Measurements from ENCODE around the gene DDX17. TPM values are rescaled to one million over a fixed set of nuclear protein-coding genes. Genes with fewer than 3 reads are reported as not detected.
A peak's percentile ranks its signal among the peaks of the same experiment; 100 is the strongest.

The DDX17 gene
- polyA plus RNA-seq, 1 donor (not counting 4 experiments of a cell fraction or from before 2014, with no cell fraction given) = 270 TPM

DNA sequence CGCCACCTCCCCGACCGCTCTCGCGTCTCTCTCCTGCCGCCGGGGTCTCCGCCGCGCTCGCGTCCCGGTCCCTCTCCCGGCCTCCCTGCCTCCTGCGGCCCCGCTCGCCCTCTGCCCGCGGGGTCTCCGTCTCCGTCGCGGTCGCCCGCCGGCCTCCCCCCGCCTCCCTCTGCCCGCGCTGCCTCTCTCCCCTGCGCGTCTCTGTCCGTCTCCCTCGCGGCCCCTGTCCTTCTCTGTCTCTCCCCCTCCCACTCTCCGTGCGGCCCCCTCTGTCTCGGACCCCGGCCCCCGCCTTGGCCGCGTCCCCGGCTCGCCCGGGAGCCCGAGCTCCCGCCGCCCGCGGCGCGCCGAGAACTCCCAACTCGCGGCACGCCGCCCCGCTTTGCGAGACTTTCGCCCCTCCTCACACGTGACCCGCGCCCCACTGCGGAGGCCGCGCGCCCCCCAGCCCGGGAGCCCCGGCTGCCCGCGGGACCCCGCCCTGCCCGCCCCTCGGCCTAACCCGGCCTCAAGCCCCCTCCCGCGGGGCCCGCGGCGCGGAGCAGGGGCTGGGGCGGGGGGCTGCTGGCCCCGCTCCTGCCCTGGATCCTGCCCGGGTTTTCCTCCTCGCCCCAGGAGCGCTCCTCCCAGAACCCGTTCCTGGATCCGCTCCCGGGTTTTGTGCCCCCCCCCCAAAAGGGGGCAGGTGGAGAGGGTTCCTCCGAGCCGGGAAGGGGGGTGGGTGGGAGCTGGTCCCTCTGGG lies 50.4 kb downstream of the DDX17 start:
- no peaks in the 10 kb centered on the region for H3K36me3 ChIP-seq (ENCODE audit: control insufficient read depth in 2 of 2, extremely low read depth in 1 of 2, insufficient read depth in 2 of 2, low read length in 2 of 2)
- FAIRE-seq = no peak
- no peak overlapping the region for H3K9ac ChIP-seq (ENCODE audit: control insufficient read depth, extremely low read depth, insufficient read depth, low read length)
- peak overlapping the region; percentile 51 for H3K4me2 ChIP-seq (ENCODE audit: control insufficient read depth, extremely low read depth, insufficient read depth, low read depth, low read length)
- no peaks in the 10 kb centered on the region for H3K9me3 ChIP-seq (ENCODE audit: control insufficient read depth, low read depth, low read length)
- no peaks in the 10 kb centered on the region for H4K20me1 ChIP-seq (ENCODE audit: control insufficient read depth, extremely low read depth, insufficient read depth, low read length)
- peak; percentile 23 for TF ChIP-seq EZH2 (IDR thresholded peaks at IDR 0.05; ENCODE audit: low read length)
- TF ChIP-seq, protein P1, sequence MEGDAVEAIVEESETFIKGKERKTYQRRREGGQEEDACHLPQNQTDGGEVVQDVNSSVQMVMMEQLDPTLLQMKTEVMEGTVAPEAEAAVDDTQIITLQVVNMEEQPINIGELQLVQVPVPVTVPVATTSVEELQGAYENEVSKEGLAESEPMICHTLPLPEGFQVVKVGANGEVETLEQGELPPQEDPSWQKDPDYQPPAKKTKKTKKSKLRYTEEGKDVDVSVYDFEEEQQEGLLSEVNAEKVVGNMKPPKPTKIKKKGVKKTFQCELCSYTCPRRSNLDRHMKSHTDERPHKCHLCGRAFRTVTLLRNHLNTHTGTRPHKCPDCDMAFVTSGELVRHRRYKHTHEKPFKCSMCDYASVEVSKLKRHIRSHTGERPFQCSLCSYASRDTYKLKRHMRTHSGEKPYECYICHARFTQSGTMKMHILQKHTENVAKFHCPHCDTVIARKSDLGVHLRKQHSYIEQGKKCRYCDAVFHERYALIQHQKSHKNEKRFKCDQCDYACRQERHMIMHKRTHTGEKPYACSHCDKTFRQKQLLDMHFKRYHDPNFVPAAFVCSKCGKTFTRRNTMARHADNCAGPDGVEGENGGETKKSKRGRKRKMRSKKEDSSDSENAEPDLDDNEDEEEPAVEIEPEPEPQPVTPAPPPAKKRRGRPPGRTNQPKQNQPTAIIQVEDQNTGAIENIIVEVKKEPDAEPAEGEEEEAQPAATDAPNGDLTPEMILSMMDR (optimal IDR thresholded peaks at IDR 0.05 in 1 of 3, IDR thresholded peaks at IDR 0.05 in 1 of 3, conservative IDR thresholded peaks at IDR 0.05 in 1 of 3; ENCODE audit: extremely low read depth in 1 of 3, insufficient read depth in 2 of 3, low read length in 3 of 3) = no peak
- dilution Hi-C loops (cut with MboI; ENCODE audit: extremely low pct_ligation_motif_present, low sequenced_read_pairs) = no loop called here
- no peak overlapping the region for H2AFZ ChIP-seq (ENCODE audit: control insufficient read depth, low read length)
- no peak for DNase-seq (ENCODE audit: low read depth, low spot score)
- peaks cover 14% of the 10 kb centered on the region for H3K4me1 ChIP-seq (ENCODE audit: control insufficient read depth, extremely low read depth, insufficient read depth, low read length)
- peaks cover 75% of the 10 kb centered on the region for H3K27me3 ChIP-seq (ENCODE audit: control insufficient read depth, extremely low read depth, insufficient read depth, low read length)
- no peak overlapping the region for H3K27ac ChIP-seq (ENCODE audit: control insufficient read depth, insufficient read depth, low read length)
- no peaks in the 10 kb centered on the region for H3K9me1 ChIP-seq (ENCODE audit: control insufficient read depth, extremely low read depth, insufficient read depth, low read length)
- peak overlapping the region in 2 of 3 experiments; percentile 20 to 38 for H3K4me3 ChIP-seq (ENCODE audit: control insufficient read depth in 2 of 3, extremely low read depth in 1 of 3, insufficient read depth in 2 of 3, low read depth in 1 of 3, low read length in 3 of 3)
- H3K79me2 ChIP-seq (ENCODE audit: control insufficient read depth, insufficient read depth, low read length) = no peaks in the 10 kb centered on the region

DNA sequence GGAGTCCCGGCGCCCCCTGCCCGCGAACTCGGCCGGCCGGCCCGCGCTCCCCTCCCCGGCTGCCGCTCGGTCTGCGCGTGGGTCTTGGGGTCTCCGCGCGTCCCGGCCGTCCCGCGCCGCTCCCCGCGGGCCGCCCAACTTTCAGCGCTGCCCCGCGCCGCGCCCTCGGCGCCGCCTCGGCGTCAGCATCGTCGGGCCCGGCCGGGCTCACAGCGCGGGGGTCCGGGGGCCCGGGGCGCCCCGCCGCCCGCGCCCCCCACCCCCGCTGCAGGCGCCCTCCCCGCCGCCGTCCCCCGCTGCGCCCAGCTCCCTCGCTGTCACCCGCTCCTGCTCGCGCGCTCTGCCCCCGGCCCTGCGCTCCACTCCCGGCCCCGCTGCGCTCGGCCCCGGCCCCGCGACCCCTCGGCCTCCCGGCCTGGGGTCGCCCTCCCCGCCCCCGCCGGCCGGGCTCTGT lies 51.0 kb downstream of the DDX17 start, which contains the start of gene KCNJ4:
Gene KCNJ4, minus strand, starts transcription at position 124 of the 454 bp plus-strand sequence. CDS start 27,067 bp downstream, outside the sequence.
- dilution Hi-C loops (cut with MboI; ENCODE audit: extremely low pct_ligation_motif_present, low sequenced_read_pairs) = no loop called here
- Histone ChIP-seq H2AFZ (ENCODE audit: control insufficient read depth, low read length) (no peak within 1 kb of the TSS), H3K27me3 (ENCODE audit: control insufficient read depth, extremely low read depth, insufficient read depth, low read length) (peaks cover 75% of the 10 kb centered on the region), H3K9me3 (ENCODE audit: control insufficient read depth, low read depth, low read length) (no peaks in the 10 kb centered on the region), H3K9ac (ENCODE audit: control insufficient read depth, extremely low read depth, insufficient read depth, low read length) (no peak within 1 kb of the TSS), H3K4me3 (ENCODE audit: control insufficient read depth in 2 of 3, extremely low read depth in 1 of 3, insufficient read depth in 2 of 3, low read depth in 1 of 3, low read length in 3 of 3) (peak within 1 kb of the TSS in 2 of 3 experiments; percentile 20 to 38), H4K20me1 (ENCODE audit: control insufficient read depth, extremely low read depth, insufficient read depth, low read length) (no peaks in the 10 kb centered on the region), H3K27ac (ENCODE audit: control insufficient read depth, insufficient read depth, low read length) (no peak within 1 kb of the TSS), H3K79me2 (ENCODE audit: control insufficient read depth, insufficient read depth, low read length) (no peaks in the 10 kb centered on the region), H3K4me2 (ENCODE audit: control insufficient read depth, extremely low read depth, insufficient read depth, low read depth, low read length) (peak within 1 kb of the TSS; percentile 51), H3K4me1 (ENCODE audit: control insufficient read depth, extremely low read depth, insufficient read depth, low read length) (peaks cover 17% of the 10 kb centered on the region), H3K36me3 (ENCODE audit: control insufficient read depth in 2 of 2, extremely low read depth in 1 of 2, insufficient read depth in 2 of 2, low read length in 2 of 2) (no peaks in the 10 kb centered on the region), H3K9me1 (ENCODE audit: control insufficient read depth, extremely low read depth, insufficient read depth, low read length) (no peaks in the 10 kb centered on the region)
- FAIRE-seq = no peak
- TF ChIP-seq, protein P1 (optimal IDR thresholded peaks at IDR 0.05 in 1 of 3, IDR thresholded peaks at IDR 0.05 in 1 of 3, conservative IDR thresholded peaks at IDR 0.05 in 1 of 3; ENCODE audit: extremely low read depth in 1 of 3, insufficient read depth in 2 of 3, low read length in 3 of 3) = no peak
- no peak for TF ChIP-seq EZH2 (IDR thresholded peaks at IDR 0.05; ENCODE audit: low read length)
- no peak for DNase-seq (ENCODE audit: low read depth, low spot score)

Measured in keratinocyte (primary cell).